Measurements from ENCODE around the gene NAA60. TPM values are rescaled to one million over a fixed set of nuclear protein-coding genes. Genes with fewer than 3 reads are reported as not detected.

NAA60 gene
- total and polyA plus RNA-seq, 7 donors = 15.0 to 73.5 (median 30.4) TPM

GRCh38 chr16:3485821-3486505, 42.5 kb downstream of the NAA60 start:
- TF ChIP-seq CTCF (IDR thresholded peaks at IDR 0.05) (no peak), POLR2A (IDR thresholded peaks at IDR 0.05) (no peak), POLR2AphosphoS5 (IDR thresholded peaks at IDR 0.05) (no peak), EP300 (IDR thresholded peaks at IDR 0.05) (no peak)
- Histone ChIP-seq H3K36me3 (peaks cover 41 to 66% (median 49%) of the 10 kb centered on the region in 4 donors), H3K4me3 (no peak overlapping the region), H3K9me3 (no peaks in the 10 kb centered on the region), H3K4me1 (no peaks in the 10 kb centered on the region), H3K27ac (no peak overlapping the region), H3K27me3 (no peaks in the 10 kb centered on the region)
- no peak for DNase-seq
- WGBS, 2 donors = 93 to 94% methylated on average over 20 of the region's 20 CpGs
- intact Hi-C loops (cut with DNase I) = no loop called here

- Histone ChIP-seq H3K9me3 (no peaks in the 10 kb centered on the region), H3K4me3 (no peak overlapping the region), H3K27me3 (no peaks in the 10 kb centered on the region), H3K36me3 (peaks cover 37 to 59% (median 45%) of the 10 kb centered on the region in 4 donors), H3K27ac (no peak overlapping the region), H3K4me1 (no peaks in the 10 kb centered on the region)
- TF ChIP-seq EP300 (IDR thresholded peaks at IDR 0.05) (no peak), POLR2A (IDR thresholded peaks at IDR 0.05) (no peak), CTCF (IDR thresholded peaks at IDR 0.05) (no peak), POLR2AphosphoS5 (IDR thresholded peaks at IDR 0.05) (no peak)
- 85 to 92% methylated on average over 24 of the region's 24 CpGs for WGBS, 2 donors
- no peak for DNase-seq
- intact Hi-C loops (cut with DNase I) = no loop called here
Observed at GRCh38 chr16:3486506-3487215, 43.2 kb downstream of the NAA60 start.

GRCh38 chr16:3487521-3488410, 44.3 kb downstream of the NAA60 start:
- no peaks in the 10 kb centered on the region for H3K9me3 ChIP-seq
- H3K4me3 ChIP-seq = no peak overlapping the region
- intact Hi-C loops (cut with DNase I) = no loop called here
- H3K27me3 ChIP-seq = no peaks in the 10 kb centered on the region
- 86 to 88% methylated on average over 24 of the region's 24 CpGs for WGBS, 2 donors
- TF ChIP-seq EP300 (IDR thresholded peaks at IDR 0.05) = no peak
- no peak for TF ChIP-seq CTCF (IDR thresholded peaks at IDR 0.05)
- no peak for TF ChIP-seq POLR2A (IDR thresholded peaks at IDR 0.05)
- TF ChIP-seq POLR2AphosphoS5 (IDR thresholded peaks at IDR 0.05) = no peak
- no peaks in the 10 kb centered on the region for H3K4me1 ChIP-seq
- H3K36me3 ChIP-seq = peaks cover 28 to 48% (median 36%) of the 10 kb centered on the region in 4 donors
- DNase-seq = no peak
- no peak overlapping the region for H3K27ac ChIP-seq

- intact Hi-C loops (cut with DNase I) = no loop called here
- no peak for TF ChIP-seq CTCF (IDR thresholded peaks at IDR 0.05)
- TF ChIP-seq POLR2AphosphoS5 (IDR thresholded peaks at IDR 0.05) = no peak
- TF ChIP-seq POLR2A (IDR thresholded peaks at IDR 0.05) = no peak
- TF ChIP-seq EP300 (IDR thresholded peaks at IDR 0.05) = no peak
- H3K36me3 ChIP-seq = peaks cover 19 to 38% (median 26%) of the 10 kb centered on the region in 4 donors
- H3K4me1 ChIP-seq = no peaks in the 10 kb centered on the region
- DNase-seq = no peak
- 73 to 80% methylated on average over 9 to 10 of the region's 13 CpGs for WGBS, 2 donors
- no peak overlapping the region for H3K4me3 ChIP-seq
- H3K9me3 ChIP-seq = no peaks in the 10 kb centered on the region
- no peak overlapping the region for H3K27ac ChIP-seq
- H3K27me3 ChIP-seq = no peaks in the 10 kb centered on the region
Observed at GRCh38 chr16:3488801-3489200, 45.3 kb downstream of the NAA60 start.
